SK-N-SH treated with all-trans-retinoic acid at 6 μM for 48 hours (cell line): ENCODE data around the gene PDE3A.

Experiments
- GLIS3 ChIP-seq: fragments of 250-450 bp; sonication (Bioruptor Pico); IDR thresholded peaks from 2 replicates; pipeline ENCODE4 v1.5.0; 2020; ENCODE audit warnings: mild to moderate bottlenecking, moderate library complexity
- ISL1 ChIP-seq: fragments of 250-450 bp; sonication (Bioruptor Pico); IDR thresholded peaks from 2 replicates; pipeline ENCODE4 v2.1.2; 2022; ENCODE audit warnings: mild to moderate bottlenecking, moderate library complexity
- ZFP30 ChIP-seq: fragments of 450-650 bp; formaldehyde crosslinking; IDR thresholded peaks from 2 replicates; pipeline ENCODE4 v1.5.0; 2022; ENCODE audit warnings: mild to moderate bottlenecking, moderate library complexity
- ZNF8 ChIP-seq: fragments of 450-650 bp; formaldehyde crosslinking; IDR thresholded peaks from 2 replicates; pipeline ENCODE4 v1.5.0; 2020; ENCODE audit warnings: mild to moderate bottlenecking, moderate library complexity
- TF ChIP-seq, protein P1 (sequence below): fragments of 250-450 bp; sonication (Bioruptor Pico); IDR thresholded peaks from 2 replicates; pipeline ENCODE4 v1.5.1; 2021; ENCODE audit warnings: mild to moderate bottlenecking, moderate library complexity

DNA sequence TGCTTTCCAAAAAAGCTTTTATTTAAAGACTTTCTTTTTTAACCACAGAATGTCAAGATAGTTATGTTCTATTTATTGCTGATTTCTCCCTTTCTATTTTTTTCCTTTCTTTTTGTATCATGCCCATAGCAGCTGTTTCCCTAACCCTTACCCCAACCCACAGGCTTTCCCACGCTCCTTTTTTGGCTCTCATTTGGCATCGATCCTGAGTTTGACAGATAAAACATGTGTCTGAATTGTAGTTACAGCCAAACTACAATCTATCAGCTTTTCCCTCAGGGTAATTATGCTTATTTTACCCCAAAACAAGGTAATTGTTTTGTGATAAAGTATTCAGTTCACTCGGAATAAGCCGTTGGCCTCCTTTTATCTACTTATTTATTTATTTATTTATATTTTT is 46.7 kb downstream of the PDE3A start:
- TF ChIP-seq, protein P1, sequence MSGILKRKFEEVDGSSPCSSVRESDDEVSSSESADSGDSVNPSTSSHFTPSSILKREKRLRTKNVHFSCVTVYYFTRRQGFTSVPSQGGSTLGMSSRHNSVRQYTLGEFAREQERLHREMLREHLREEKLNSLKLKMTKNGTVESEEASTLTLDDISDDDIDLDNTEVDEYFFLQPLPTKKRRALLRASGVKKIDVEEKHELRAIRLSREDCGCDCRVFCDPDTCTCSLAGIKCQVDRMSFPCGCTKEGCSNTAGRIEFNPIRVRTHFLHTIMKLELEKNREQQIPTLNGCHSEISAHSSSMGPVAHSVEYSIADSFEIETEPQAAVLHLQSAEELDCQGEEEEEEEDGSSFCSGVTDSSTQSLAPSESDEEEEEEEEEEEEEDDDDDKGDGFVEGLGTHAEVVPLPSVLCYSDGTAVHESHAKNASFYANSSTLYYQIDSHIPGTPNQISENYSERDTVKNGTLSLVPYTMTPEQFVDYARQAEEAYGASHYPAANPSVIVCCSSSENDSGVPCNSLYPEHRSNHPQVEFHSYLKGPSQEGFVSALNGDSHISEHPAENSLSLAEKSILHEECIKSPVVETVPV (CRISPR knock-in tag), result no peak
- no peak for TF ChIP-seq GLIS3 (CRISPR knock-in tag)
- no peak for TF ChIP-seq ISL1 (CRISPR knock-in tag)
- no peak for TF ChIP-seq ZNF8 (CRISPR knock-in tag)
- TF ChIP-seq ZFP30 (CRISPR knock-in tag), result no peak
